ENCODE measurements around the gene EVA1B.

Gene EVA1B

GRCh38 chr1:36305915-36306209 is 17.6 kb downstream of the EVA1B start:
- no peak overlapping the region; the same call in 1 of the 2 replicates for H3K4me3 ChIP-seq (replicated peaks; ENCODE audit: low read depth, low read length)
- TF ChIP-seq CTCF (IDR thresholded peaks at IDR 0.05; ENCODE audit: low read depth, low read length, missing control alignments), result no peak
- DNase-seq (ENCODE audit: extremely low read depth, low read depth), result no peak

GRCh38 chr1:36304970-36305914 is 18.2 kb downstream of the EVA1B start:
- no peak for DNase-seq (ENCODE audit: extremely low read depth, low read depth)
- H3K4me3 ChIP-seq (replicated peaks; ENCODE audit: low read depth, low read length), result no peak overlapping the region
- no peak for TF ChIP-seq CTCF (IDR thresholded peaks at IDR 0.05; ENCODE audit: low read depth, low read length, missing control alignments)

GRCh38 chr1:36304521-36304920 is 18.9 kb downstream of the EVA1B start:
- no peak for TF ChIP-seq CTCF (IDR thresholded peaks at IDR 0.05; ENCODE audit: low read depth, low read length, missing control alignments)
- DNase-seq (ENCODE audit: extremely low read depth, low read depth), result no peak
- no peak overlapping the region for H3K4me3 ChIP-seq (replicated peaks; ENCODE audit: low read depth, low read length)

- no peak for DNase-seq (ENCODE audit: extremely low read depth, low read depth)
- TF ChIP-seq CTCF (IDR thresholded peaks at IDR 0.05; ENCODE audit: low read depth, low read length, missing control alignments), result no peak
- H3K4me3 ChIP-seq (replicated peaks; ENCODE audit: low read depth, low read length), result no peak overlapping the region
Measured at GRCh38 chr1:36303650-36304360, 19.6 kb downstream of the EVA1B start.

GRCh38 chr1:36303244-36303643 is 20.2 kb downstream of the EVA1B start:
- TF ChIP-seq CTCF (IDR thresholded peaks at IDR 0.05; ENCODE audit: low read depth, low read length, missing control alignments), result no peak
- no peak for DNase-seq (ENCODE audit: extremely low read depth, low read depth)
- H3K4me3 ChIP-seq (replicated peaks; ENCODE audit: low read depth, low read length), result no peak overlapping the region

GRCh38 chr1:36301220-36301619 is 22.2 kb downstream of the EVA1B start:
- H3K4me3 ChIP-seq (replicated peaks; ENCODE audit: low read depth, low read length), result no peak overlapping the region
- no peak for TF ChIP-seq CTCF (IDR thresholded peaks at IDR 0.05; ENCODE audit: low read depth, low read length, missing control alignments)
- no peak for DNase-seq (ENCODE audit: extremely low read depth, low read depth)
